Spleen (tissue), 7 donors: ENCODE results near the gene SEPTIN11.

Experiments used
- POLR2A ChIP-seq, 3 donors: fragments of 450-650 bp; IDR thresholded peaks; one replicate each; pipeline ENCODE4 v1.5.1; 2017; ENCODE audit warnings: antibody characterized with exemption in 3 of 3, mild to moderate bottlenecking in 1 of 3
- POLR2AphosphoS5 ChIP-seq, 3 donors: sonication (generic); formaldehyde crosslinking; IDR thresholded peaks; one replicate each; pipeline ENCODE4 v1.5.1; 2017; ENCODE audit warnings: antibody characterized with exemption in 3 of 3
- TF ChIP-seq, protein P1 (sequence below), 11 experiments: fragments of 200-600 bp in 7 of 11; fragments of 450-650 bp in 4 of 11; sonication (generic) in 4 of 11; IDR thresholded peaks in 8 of 11; conservative IDR thresholded peaks in 3 of 11; 1 replicate in 7 of 11; 2 replicates in 4 of 11; pipeline versions ENCODE4 v1.4.0 to v1.8.0; 2016 to 2021; ENCODE audit warnings: antibody characterized with exemption in 11 of 11, inconsistent platforms in 4 of 11, mild to moderate bottlenecking in 1 of 11
- donor health status: DM: no; HTN: no; CAD: no; lungs with moderate emphysema.
- donor health status: DM: no; HTN: no; CAD: no.
- donor health status: DM: no; HTN: no; CAD: no.

DNA sequence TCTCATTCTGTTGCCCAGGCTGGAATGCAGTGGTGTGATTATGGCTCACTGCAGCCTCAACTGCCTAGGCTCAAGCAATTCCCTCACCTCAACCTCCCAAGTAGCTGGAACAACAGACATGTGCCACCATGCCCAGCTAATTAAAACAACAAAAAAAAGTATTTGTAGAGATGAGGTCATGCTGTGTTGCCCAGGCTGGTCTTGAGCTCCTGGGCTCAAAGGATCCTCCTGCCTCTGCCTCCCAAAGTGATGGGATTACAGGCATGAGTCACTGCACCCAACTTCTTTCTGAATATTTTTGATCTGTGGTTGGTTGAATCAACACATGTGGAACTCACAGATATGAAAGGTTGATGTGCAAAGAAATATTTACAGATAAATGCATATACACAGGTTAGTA lies 18.5 kb upstream of the SEPTIN11 start:
- TF ChIP-seq, protein P1, sequence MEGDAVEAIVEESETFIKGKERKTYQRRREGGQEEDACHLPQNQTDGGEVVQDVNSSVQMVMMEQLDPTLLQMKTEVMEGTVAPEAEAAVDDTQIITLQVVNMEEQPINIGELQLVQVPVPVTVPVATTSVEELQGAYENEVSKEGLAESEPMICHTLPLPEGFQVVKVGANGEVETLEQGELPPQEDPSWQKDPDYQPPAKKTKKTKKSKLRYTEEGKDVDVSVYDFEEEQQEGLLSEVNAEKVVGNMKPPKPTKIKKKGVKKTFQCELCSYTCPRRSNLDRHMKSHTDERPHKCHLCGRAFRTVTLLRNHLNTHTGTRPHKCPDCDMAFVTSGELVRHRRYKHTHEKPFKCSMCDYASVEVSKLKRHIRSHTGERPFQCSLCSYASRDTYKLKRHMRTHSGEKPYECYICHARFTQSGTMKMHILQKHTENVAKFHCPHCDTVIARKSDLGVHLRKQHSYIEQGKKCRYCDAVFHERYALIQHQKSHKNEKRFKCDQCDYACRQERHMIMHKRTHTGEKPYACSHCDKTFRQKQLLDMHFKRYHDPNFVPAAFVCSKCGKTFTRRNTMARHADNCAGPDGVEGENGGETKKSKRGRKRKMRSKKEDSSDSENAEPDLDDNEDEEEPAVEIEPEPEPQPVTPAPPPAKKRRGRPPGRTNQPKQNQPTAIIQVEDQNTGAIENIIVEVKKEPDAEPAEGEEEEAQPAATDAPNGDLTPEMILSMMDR (IDR thresholded peaks at IDR 0.05 in 8 of 11, conservative IDR thresholded peaks at IDR 0.05 in 3 of 11): no peak
- TF ChIP-seq POLR2A (IDR thresholded peaks at IDR 0.05): no peak
- no peak for TF ChIP-seq POLR2AphosphoS5 (IDR thresholded peaks at IDR 0.05)
